ENCODE measurements around the gene SH2D3C.

The SH2D3C gene, protein sequence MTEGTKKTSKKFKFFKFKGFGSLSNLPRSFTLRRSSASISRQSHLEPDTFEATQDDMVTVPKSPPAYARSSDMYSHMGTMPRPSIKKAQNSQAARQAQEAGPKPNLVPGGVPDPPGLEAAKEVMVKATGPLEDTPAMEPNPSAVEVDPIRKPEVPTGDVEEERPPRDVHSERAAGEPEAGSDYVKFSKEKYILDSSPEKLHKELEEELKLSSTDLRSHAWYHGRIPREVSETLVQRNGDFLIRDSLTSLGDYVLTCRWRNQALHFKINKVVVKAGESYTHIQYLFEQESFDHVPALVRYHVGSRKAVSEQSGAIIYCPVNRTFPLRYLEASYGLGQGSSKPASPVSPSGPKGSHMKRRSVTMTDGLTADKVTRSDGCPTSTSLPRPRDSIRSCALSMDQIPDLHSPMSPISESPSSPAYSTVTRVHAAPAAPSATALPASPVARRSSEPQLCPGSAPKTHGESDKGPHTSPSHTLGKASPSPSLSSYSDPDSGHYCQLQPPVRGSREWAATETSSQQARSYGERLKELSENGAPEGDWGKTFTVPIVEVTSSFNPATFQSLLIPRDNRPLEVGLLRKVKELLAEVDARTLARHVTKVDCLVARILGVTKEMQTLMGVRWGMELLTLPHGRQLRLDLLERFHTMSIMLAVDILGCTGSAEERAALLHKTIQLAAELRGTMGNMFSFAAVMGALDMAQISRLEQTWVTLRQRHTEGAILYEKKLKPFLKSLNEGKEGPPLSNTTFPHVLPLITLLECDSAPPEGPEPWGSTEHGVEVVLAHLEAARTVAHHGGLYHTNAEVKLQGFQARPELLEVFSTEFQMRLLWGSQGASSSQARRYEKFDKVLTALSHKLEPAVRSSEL

DNA sequence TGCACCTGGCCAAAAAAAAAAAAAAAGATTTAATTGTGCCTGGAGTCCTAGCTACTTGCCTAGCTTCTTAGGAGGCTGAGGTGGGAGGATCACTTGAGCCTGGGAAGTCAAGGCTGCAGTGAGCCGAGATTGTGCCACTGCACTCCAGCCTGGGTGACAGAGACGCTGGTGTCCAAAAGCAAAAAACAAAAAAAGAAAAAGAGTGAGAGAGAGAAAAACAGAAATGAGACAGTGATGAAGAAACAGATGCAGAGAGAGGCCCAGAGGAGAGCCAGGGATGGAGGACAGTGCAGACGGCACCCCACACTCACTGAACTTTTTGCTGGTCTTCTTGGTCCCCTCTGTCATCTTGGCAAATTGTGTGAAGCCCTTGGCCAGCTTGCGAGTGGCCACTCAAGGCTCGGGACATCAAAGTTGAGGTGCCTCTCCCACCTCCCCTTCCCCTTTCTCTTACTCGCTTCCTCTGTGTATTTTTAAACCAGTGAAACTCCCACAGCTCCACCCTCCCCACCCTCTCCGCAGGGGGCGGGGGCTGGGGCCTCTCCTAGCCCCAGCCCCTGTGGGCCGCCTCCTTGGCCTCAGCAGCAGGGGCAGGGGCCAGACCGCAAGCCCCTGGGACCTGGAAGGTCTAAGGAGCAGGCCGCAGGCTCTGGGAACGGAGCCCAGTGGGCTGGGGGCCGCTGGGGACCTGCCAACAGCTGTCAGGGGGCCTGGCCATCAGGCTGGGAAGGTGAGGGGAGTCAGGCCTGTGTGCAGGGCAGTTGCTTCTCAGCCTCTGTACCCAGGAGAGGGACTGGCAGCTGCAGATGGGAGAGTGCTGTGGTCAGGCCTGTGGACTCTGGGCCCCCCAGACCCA lies at the start of gene SH2D3C:
Gene SH2D3C, minus strand, starts transcription at position 387 of the 856 bp plus-strand sequence. Its CDS starts 39 bp downstream, at position 348.
- DNase-seq, result no peak

DNA sequence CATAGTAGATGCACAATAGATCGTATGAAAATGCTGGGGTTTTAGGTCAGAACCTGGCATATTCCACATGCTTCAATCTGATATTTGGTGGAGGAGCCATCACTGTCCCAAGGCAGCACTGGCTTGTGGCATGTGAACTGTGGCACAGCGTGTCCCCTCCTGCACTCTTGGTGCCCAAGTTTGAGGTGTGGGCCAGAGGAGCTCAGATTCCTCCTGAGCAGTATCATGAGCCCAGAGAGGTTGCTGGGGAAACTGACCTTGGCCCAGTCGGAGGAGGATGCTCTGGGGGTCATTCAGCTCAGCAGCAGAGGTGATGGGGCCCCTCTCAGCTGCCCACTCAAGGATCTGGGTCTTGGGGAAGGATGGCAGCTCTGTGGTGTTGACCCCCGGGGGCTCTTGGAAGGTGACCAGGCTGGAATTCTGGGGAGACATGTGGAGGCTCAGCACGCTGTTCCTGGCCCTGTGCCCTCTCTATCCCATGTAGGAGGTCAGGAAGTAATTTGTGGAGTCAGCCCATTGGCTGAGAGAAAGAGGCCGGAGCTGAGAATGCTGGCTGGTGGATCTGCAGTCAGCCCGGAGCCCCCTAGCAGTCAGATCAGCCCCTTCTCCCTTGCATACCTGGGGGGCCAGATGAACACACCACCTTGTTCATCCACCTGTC lies 47.9 kb upstream of the SH2D3C start:
- no peak for DNase-seq

DNA sequence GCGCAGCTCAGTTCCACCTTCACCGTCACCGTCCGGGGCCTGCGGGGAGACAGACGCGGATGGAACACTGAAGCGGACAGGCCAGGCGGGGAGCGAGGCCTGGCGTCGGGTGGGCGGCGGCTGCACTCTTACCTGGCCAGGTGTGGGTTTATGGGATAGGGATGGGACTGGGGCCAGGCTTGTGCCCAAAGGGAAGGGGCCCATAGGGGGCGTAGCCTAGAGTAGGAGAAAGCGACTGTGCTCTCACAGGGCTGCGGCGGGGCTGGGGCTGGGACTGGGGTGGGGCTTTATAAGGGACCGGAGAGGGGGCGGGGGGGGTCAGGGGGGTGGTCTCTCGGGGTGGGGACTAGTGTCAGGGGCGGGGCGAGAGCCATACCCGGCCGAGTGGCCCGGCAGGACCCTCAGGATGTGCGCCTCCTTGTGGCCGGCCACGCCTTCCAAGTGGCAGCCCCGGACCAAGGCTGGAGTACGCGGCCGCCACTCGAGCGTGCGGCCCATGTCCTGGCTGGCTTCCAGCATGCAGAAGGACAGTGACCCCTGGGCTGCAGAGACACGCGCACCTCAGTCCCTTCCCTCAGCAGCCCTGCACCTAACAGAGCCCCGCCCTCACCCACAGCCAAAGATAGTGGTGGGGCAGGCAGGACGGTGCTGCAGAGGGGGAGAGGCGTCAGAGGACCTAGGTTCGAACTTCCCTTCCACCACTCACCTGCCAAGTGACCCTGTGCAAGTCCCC lies 47.0 kb upstream of the SH2D3C start:
- DNase-seq, result no peak

DNA sequence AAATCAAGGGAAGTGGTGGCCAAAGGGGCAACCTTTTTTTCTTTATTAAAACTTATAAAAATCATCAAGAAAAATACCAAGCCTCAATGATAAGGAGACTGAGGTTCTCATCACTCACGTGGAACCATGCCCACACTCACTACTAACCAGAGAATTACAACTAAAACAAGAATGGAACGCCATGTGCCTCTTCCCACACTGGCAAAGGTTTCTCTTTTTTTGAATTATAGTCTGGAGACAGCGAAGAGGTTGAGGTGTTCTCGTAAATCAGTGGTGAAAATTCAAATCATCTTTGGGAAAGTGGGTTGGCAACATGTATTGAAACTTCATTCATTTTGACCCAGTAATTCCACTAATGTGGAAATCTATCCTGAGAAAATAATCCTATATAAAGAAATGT lies 43.6 kb upstream of the SH2D3C start:
- DNase-seq, result no peak

DNA sequence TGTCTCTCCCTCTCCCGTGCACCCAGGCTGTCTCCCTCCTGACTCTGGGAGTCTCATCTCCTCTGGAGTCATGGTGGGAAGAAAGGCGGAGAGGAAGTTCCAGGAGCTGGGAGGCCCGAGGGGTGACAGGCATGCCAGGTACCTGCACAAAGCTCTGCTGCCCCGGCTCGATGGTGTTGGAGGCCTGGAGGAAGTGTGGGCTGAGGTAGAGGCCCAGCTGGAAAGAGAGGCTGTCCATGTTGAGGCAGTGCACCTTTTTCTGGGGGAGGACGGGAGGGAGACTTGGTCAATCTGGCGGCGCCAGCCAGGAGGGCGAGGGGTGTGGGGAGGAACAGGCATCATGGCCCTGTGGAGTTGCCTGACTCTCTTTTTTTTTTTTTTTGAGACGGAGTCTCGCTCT lies 40.1 kb upstream of the SH2D3C start:
- DNase-seq, result no peak

DNA sequence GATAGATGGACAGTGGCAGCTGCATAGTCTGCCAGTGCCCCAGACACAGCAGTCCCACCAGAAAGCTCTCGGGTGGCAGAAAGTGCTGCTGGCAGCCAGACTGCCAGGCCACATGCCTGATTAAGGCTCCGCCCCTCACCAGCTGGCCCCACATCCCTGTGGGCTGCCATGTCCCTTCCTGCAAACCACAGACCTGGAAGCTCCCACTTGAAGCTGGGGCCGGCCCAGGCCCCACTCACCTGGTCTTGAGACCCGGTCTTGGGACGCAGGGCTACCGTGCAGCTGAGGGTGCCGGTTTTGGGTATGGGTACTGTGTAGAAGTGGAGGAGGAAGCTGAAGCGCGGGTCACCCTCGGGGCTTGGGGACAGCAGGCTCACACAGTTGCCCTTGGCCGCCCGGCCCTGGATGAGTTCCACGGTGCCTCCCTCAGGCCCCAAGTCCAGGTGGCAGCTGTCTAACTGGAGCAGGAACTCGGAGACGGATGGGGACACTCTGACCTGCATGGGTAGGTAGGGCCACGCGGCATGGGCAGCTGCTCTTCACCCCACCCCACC lies 39.5 kb upstream of the SH2D3C start:
- no peak for DNase-seq

DNA sequence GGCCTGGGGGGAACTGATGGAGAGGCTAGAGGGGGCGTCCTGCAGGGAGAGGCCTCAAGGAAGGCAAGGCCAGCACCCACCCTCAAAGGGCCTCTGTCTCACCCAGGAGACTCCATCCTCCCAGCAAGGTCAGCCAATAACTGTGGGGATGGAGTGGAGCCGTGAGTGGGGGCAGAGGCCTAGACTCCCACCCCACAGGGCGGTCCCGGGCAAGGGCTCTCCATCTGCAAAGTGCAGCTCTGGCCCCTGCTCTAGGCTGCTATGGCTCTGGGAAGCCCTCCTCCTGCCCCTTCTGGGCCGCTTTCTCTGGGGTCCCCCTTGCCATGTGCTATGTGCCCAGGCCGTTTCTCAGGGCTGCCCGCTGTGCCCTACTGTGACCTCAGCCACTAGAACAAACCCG lies 38.3 kb upstream of the SH2D3C start:
- no peak for DNase-seq

DNA sequence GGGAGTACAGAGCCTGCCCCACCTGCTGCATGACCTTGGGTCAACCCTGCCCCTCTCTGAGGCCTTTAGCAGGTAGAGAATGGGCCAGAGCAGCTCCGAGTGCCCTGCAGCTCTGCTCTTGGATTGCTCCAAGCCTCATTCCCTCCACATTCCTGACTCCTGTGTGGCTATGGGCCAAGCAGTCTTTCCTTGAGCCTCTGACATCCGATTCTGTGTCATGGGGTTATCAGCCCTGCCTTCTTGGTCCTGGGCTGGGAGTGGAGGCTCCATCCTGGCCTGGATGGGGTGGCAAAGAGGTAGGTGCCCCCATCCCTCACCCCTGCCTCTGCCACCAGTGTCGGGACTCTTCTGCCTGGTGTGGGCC lies 37.9 kb upstream of the SH2D3C start:
- DNase-seq, result no peak

DNA sequence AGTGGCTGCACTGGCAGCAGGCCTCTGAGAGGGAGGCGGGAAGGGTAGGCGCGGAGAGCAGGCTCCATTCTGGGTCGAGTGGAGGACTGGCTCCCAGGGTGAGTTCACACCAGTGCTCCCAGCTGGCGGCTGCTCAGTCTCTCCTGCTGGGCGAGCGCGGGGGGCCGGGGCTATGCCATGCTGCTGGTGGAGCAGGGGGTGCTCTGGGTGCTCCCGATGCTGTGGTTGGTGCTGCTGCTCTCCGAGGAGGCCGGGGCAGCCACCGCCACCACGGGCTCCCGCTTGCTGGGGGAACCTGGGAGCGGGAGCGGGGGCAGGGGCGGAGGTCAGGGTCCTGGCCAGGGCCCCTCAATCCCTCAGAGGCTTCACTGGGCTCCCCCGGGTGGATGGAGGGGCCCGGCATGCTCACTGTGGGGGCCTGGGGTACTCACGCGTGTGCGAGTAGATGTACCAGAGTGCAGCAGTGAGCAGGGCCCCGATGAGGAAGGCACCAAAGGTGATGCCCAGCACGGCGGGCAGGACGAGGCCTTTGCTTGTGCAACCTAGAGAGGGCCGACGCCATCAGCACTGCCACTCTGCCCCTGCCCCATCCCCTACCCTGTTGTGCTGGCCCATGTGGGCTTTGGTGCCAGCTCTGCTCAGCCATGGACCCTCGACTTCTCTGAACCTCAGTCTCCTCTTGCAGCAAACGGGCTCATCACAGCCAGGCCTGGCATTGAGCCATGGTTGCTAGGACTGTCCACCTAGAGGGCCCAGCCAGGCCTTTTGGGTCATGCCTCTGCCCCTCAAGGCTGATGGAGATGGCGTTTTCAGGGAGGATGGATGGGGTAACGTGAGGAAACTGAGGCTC lies 37.3 kb upstream of the SH2D3C start:
- DNase-seq, result no peak

DNA sequence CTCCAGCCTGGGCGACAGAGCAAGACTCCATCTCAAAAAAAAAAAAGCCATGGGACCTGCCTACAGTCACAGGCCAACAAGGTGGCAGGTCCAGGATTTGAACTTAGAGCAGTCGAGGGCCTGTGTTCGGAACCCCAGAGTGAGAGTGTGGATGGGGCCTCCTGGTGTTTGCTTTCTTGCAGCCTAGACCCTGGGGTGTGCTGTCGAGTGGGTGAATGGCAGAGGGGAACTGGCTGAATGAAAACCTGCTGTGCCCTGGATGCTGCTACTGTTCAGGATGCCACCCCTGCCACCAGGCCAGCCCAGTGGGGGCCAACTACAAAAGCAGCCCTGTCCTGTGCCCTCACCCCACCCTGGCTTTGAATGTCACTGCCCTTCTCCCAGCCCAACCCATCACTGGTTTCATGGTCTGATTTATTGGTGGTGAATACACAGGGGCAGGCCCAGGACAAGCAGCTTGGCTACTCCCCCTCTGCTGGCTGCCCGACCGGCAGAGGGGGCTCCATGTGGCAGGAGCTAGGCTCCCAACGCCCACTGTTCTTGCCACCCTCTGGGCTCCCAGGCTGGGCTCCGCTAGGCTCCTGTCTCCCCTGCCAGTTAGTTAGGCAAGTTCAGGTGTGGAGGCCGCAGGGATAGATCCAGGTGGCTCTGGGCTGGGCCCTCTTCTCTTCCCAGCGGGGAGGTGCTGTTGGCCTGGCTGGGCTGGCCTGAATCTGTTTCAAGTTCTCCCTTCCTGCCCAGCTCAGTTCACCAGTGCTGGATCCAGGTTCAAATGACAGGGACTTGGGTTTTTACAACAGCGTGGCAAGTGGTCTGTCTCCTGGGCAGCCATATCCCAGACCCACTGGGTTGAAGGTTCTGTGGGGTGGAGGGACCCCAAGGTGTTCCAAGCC lies 36.4 kb upstream of the SH2D3C start:
- DNase-seq, result no peak

DNA sequence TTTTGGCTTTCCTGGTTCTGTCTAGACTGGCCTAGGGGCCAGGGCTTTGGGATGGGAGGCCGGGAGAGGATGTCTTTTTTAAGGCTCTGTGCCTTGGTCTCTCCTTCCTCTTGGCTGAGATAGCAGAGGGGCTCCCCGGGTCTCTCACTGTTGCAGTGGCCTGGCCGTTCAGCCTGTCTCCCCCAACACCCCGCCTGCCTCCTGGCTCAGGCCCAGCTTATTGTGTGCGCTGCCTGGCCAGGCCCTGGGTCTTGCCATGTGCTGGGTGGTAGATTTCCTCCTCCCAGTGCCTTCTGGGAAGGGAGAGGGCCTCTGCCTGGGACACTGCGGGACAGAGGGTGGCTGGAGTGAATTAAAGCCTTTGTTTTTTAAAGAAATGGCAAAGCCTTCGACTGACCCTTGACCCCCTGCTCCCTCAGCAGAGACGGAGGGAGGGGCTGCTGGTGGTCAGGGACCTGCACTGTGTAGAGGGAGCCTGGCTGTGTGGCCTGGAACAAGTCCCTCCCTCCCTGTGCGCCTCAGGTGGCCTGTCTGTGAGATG lies 35.3 kb upstream of the SH2D3C start:
- DNase-seq, result no peak

DNA sequence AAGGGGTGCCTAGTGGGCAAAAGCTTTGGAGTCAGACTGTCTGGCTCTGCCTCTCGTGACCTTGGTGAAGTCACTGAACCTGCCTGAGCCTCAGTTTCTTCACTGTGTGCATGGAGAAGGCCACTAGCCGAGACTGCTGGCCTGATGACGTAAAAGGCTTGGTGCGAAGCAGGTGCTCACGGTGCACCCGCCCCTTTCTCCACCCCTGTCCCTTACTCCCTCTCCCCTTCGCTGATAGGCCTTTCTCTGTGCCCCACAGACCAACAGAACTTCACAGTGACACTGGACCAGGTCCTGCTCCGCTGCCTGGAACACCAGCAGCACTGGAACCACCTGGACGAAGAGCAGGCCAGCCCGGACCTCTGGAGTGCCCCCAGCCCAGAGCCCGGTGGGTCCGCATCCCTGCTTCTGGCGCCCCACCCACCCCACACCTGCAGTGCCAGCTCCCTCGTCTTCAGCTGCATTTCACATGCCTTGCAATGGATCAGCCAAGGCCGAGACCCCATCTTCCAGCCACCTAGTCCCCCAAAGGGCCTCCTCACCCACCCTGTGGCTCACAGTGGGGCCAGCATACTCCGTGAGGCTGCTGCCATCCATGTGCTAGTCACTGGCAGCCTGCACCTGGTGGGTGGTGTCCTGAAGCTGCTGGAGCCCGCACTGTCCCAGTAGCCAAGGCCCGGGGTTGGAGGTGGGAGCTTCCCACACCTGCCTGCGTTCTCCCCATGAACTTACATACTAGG lies 34.6 kb upstream of the SH2D3C start:
- no peak for DNase-seq

DNA sequence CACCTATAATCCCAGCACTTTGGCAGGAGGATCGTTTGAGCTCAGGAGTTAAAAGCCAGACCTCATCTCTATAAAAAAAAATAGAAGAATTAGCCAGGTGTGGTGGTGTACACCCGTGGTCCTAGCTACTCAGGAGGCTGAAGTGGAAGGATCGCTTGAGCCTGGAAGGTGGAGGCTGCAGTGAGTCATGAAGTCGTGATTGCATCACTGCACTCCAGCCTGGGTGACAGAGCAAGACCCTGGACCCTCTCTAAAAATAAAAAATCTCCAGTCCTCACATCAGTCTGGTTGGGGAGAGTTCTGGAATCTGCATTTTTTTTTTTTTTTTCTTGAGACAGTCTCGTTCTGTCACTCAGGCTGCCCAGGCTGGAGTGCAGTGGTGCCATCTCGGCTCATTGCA lies 33.5 kb upstream of the SH2D3C start:
- no peak for DNase-seq

DNA sequence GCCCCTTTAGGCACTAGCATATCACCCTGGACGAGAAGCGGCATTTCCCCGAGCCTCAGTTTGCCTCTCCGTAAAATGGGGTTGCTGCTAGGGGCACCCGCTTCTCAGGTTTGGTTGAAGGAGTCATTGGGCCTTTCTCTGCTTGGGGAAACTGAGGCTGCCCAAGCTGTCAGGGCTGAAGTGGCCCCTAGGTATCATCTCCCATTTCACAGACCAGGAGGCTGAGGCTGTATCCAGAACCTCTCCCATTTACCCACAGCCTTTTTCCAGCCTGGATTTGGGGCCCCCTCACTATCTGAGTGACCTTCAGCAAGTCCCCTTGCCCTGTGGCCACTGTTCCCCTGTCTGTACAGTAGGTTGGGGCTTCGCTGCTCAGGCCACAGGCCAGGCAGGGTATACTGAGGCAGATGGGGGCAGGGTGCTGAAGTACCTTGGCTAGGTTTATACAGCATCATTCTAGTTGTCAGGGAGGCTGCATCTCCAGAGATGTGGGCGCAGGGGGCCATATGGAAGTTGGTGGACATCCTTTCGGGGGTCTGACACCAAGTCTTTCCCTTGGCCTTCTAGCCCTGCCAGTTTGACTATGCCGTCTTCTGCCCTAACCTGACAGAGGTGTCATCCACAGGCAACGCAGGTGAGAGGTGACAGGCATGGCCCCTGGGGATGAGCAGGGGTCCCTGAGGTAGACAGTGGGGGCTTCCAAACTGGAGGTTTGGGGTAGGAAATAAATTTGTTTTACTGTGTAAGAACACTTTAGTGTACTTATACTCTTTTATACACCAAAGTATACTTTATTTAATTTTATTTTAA lies 32.1 kb upstream of the SH2D3C start:
- no peak for DNase-seq

DNA sequence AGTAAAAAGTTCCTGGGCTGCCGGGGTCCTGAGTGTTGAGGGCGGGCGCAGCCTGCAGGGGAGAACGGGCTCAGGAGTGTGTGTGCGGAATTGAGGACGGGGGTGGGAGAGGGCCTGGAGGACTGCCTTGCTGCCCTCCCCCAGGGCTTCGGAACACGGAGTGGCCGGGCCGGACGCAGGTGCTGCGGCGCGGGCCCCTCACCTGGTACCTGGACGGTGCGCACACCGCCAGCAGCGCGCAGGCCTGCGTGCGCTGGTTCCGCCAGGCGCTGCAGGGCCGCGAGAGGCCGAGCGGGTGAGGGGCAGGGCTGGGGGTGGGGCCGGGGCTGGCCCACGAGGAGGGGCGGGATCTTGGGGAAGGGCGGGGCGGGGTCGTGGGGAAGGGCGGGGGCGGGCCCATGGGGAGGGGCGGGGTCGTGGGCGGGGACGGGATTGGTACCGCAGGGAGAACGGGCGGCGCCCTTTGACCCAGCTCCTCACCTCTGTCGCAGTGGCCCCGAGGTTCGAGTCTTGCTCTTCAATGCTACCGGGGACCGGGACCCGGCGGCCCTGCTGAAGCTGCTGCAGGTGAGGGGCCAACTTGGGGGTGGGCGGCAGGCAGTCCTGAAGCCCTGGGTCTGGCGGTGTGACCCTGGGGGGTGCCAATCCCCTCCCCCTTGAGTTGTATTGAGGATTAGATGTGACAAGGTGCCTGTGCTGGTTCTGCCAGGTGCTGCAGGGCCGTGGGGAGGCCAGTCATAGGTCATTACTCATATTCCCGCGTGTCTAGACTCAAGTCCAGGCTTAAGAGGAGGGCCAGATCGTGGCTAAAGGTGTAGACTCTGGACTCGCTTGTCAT lies 31.3 kb upstream of the SH2D3C start:
- no peak for DNase-seq

DNA sequence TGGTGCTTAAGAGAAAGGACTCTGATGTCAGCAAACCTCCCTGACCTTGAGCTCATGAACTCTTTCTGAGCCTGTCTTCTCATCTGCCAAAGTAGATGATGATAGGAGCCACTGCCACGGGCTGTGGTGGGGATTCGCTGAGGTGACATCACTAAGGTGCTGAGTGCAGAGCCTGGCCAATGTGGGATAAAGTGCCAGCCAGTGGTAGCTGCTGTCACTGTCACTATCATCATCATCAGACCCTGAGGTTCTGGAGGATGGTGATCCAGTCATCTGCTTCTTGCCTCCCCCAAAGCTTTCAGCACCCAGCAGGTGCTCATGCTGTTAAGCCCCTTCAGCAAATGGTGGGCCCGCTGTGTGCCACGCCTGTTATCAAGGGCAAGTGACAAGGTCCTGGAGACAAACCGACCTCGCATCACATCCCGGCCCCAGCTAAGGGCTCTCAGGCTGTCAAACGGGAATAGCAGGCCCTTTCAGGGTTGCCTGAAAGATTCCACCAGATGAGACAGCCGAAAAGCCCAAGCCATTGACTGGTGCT lies 30.6 kb upstream of the SH2D3C start:
- no peak for DNase-seq
